Measurements from ENCODE around the gene VCPKMT.

Gene VCPKMT

GRCh38 chr14:50067723-50068495 is 48.5 kb downstream of the VCPKMT start:
- no peak for DNase-seq (ENCODE audit: low read depth)

- DNase-seq (ENCODE audit: low read depth), result no peak
Observed at GRCh38 chr14:50065583-50065982, 50.8 kb downstream of the VCPKMT start.

- no peak for DNase-seq (ENCODE audit: low read depth)
Observed at GRCh38 chr14:50064993-50065392, 51.4 kb downstream of the VCPKMT start.

- DNase-seq (ENCODE audit: low read depth), result no peak
Observed at GRCh38 chr14:50063876-50064420, 52.4 kb downstream of the VCPKMT start.

- peak; percentile 77 for DNase-seq (ENCODE audit: low read depth)
Observed at GRCh38 chr14:50062438-50063085, 53.8 kb downstream of the VCPKMT start.

GRCh38 chr14:50061664-50062437 is 54.5 kb downstream of the VCPKMT start:
- no peak for DNase-seq (ENCODE audit: low read depth)

GRCh38 chr14:50060871-50061663 is 55.3 kb downstream of the VCPKMT start:
- DNase-seq (ENCODE audit: low read depth), result no peak

GRCh38 chr14:50059763-50060616 is 56.4 kb downstream of the VCPKMT start:
- no peak for DNase-seq (ENCODE audit: low read depth)
